Measurements from ENCODE around the gene SECISBP2L. TPM values are rescaled to one million over a fixed set of nuclear protein-coding genes. Genes with fewer than 3 reads are reported as not detected.

SECISBP2L gene
- total and polyA plus RNA-seq, 2 donors (not counting 3 experiments of a cell fraction or from before 2014, with no cell fraction given), result 23.1 to 52.3 TPM

GRCh38 chr15:48989170-48989569 is 57.1 kb downstream of the SECISBP2L start:
- TF ChIP-seq GATA2 (IDR thresholded peaks at IDR 0.05; ENCODE audit: insufficient read depth, insufficient read length, low read depth, low read length) (no peak), FOS (IDR thresholded peaks at IDR 0.05; ENCODE audit: borderline replicate concordance, insufficient read depth, low read length) (no peak), POLR2A (IDR thresholded peaks at IDR 0.05; ENCODE audit: low read depth, low read length) (no peak), MYC (IDR thresholded peaks at IDR 0.05; ENCODE audit: low read depth, low read length) (no peak), POLR2AphosphoS5 (IDR thresholded peaks at IDR 0.05; ENCODE audit: insufficient read depth, low read depth, low read length) (no peak), EZH2 (IDR thresholded peaks at IDR 0.05; ENCODE audit: borderline replicate concordance, low read depth, low read length, severe bottlenecking) (no peak), JUN (IDR thresholded peaks at IDR 0.05; ENCODE audit: borderline replicate concordance, insufficient read depth, insufficient read length, low read depth) (no peak)
- TF ChIP-seq, protein P1, sequence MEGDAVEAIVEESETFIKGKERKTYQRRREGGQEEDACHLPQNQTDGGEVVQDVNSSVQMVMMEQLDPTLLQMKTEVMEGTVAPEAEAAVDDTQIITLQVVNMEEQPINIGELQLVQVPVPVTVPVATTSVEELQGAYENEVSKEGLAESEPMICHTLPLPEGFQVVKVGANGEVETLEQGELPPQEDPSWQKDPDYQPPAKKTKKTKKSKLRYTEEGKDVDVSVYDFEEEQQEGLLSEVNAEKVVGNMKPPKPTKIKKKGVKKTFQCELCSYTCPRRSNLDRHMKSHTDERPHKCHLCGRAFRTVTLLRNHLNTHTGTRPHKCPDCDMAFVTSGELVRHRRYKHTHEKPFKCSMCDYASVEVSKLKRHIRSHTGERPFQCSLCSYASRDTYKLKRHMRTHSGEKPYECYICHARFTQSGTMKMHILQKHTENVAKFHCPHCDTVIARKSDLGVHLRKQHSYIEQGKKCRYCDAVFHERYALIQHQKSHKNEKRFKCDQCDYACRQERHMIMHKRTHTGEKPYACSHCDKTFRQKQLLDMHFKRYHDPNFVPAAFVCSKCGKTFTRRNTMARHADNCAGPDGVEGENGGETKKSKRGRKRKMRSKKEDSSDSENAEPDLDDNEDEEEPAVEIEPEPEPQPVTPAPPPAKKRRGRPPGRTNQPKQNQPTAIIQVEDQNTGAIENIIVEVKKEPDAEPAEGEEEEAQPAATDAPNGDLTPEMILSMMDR (IDR thresholded peaks at IDR 0.05; ENCODE audit: extremely low read depth in 1 of 2, insufficient read depth in 1 of 2, low read depth in 1 of 2, low read length in 2 of 2), result no peak
- TF ChIP-seq, protein P2, sequence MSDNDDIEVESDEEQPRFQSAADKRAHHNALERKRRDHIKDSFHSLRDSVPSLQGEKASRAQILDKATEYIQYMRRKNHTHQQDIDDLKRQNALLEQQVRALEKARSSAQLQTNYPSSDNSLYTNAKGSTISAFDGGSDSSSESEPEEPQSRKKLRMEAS (IDR thresholded peaks at IDR 0.05; ENCODE audit: insufficient read depth, insufficient read length), result no peak
- H3K36me3 ChIP-seq (ENCODE audit: control insufficient read depth in 2 of 2, extremely low read depth in 1 of 2, insufficient read depth in 2 of 2, low read length in 2 of 2), result peaks cover 4 to 7% of the 10 kb centered on the region in 2 experiments
- ChIA-PET POLR2A (no interaction called here), CTCF (interaction anchor here (1.0 to 1.2 kb wide), 2 partner anchors 14 to 127 kb away, joined by 3 read pairs; no protein-coding TSS in a partner anchor)
- no peak overlapping the region for H3K4me2 ChIP-seq (ENCODE audit: insufficient read depth, low read length)
- no peaks in the 10 kb centered on the region for H3K9me3 ChIP-seq (replicated peaks; ENCODE audit: control insufficient read depth, insufficient read depth, low read length)
- no peaks in the 10 kb centered on the region for H3K4me1 ChIP-seq (ENCODE audit: control insufficient read depth, extremely low read depth, insufficient read depth, low read length)
- H2AFZ ChIP-seq (ENCODE audit: low read depth, low read length), result no peak overlapping the region
- dilution Hi-C loops (cut with MboI; ENCODE audit: extremely low pct_ligation_motif_present, low sequenced_read_pairs), result no loop called here
- H3K79me2 ChIP-seq (ENCODE audit: control insufficient read depth, insufficient read depth, low read length), result no peaks in the 10 kb centered on the region
- H4K20me1 ChIP-seq (replicated peaks; ENCODE audit: control insufficient read depth, extremely low read depth, insufficient read depth, low read length), result no peaks in the 10 kb centered on the region
- H3K9me1 ChIP-seq (replicated peaks; ENCODE audit: control insufficient read depth, extremely low read depth, insufficient read depth, low read length), result no peaks in the 10 kb centered on the region
- no peak overlapping the region for H3K9ac ChIP-seq (replicated peaks; ENCODE audit: extremely low read depth, insufficient read depth, low read length)
- FAIRE-seq (no peak), DNase-seq (ENCODE audit: low read depth, low spot score) (no peak)
- intact Hi-C loops (cut with micrococcal nuclease), result no loop called here
- H3K4me3 ChIP-seq (replicated peaks in 1 of 3; ENCODE audit: insufficient read depth in 1 of 3, low read depth in 1 of 3, low read length in 3 of 3), result no peak overlapping the region
- H3K27me3 ChIP-seq (ENCODE audit: control insufficient read depth in 2 of 2, insufficient read depth in 2 of 2, low read length in 2 of 2), result no peaks in the 10 kb centered on the region
- no peak overlapping the region for H3K27ac ChIP-seq (ENCODE audit: insufficient read depth, low read depth, low read length)
- BruUV-seq (replicated peaks), result no TSS peak

Data from endothelial cell of umbilical vein (primary cell).